ENCODE results near the gene CDH4.

CDH4 gene

GRCh38 chr20:61673152-61673847 lies 421.2 kb downstream of the CDH4 start:
- no peak for DNase-seq (ENCODE audit: low spot score)

DNA sequence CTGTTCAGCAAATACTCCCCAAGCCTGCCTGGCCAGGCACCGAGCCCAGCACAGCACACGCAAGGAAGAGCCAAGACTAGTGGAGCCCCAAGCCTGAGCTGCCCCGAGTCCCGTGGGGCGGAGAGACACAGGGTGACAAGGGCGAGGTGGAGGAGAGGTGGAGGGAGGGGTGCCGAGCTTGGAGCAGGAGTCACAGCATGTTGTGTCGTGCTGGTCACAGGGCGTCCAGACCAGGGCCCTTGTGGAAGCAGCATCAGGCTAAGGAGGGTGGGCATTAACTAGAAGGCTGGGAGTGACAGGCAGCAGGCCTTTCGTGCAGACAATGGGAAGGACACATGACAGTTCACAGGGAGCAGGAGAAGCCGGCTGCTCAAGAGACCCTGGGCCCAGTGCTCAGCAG lies 422.1 kb downstream of the CDH4 start:
- DNase-seq (ENCODE audit: low spot score), result no peak

DNA sequence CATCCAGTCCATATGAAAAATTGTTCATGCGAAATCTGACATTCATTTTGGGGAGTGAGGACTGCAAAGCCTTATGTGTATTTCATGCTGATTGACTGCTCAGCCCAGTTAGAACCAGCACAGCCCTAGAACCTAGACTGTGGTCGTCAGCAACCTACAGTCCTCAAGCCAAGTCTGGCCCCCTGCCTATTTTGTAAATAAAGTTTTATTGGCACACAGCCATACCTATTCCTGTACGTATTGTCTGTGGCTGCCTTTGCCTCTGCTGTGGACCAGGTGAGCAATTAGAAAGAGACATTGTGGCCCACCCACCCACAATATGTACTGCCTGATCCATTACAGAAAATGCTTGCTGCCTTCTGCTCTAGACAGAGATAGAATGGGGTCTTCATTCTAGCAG lies 422.6 kb downstream of the CDH4 start:
- DNase-seq (ENCODE audit: low spot score), result no peak

DNA sequence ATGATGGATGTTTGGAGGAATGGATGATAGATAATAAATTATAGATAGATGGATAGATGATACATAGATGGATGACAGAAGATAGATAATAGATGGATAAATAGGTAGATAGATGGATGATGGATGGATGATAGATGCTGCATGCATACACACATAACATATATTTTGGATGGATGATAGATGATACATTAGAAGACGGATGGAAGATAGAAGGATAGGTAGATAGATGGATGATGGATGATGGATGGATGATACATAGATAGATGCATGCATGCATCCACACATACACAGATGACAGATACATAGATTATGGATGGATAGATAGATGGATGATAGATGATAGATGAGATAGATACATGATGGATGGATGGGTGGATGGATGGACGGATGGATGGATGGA lies 425.9 kb downstream of the CDH4 start:
- no peak for DNase-seq (ENCODE audit: low spot score)

- DNase-seq (ENCODE audit: low spot score), result no peak
These were observed 426.4 kb downstream of the CDH4 start for GRCh38 chr20:61678437-61678836.

DNA sequence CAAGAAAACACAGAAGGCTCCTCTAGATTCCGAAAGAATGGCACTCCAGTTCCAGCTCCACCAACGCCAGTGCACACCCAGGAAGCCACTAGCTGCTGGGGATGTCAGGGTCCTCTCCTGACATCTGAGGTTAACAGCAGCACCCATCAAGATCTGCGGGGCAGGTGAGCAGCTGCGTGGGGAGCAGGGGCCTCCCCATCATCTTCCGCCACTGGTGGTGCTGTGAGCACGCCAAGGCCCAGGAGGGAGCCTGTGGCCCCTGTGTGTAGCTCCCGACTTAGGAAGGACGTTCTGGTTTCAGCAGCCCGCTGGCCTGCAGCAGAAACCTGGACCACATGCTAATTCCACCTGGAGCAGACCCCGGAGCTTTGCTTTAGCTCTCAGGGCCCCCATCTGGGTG lies 427.4 kb downstream of the CDH4 start:
- no peak for DNase-seq (ENCODE audit: low spot score)

DNA sequence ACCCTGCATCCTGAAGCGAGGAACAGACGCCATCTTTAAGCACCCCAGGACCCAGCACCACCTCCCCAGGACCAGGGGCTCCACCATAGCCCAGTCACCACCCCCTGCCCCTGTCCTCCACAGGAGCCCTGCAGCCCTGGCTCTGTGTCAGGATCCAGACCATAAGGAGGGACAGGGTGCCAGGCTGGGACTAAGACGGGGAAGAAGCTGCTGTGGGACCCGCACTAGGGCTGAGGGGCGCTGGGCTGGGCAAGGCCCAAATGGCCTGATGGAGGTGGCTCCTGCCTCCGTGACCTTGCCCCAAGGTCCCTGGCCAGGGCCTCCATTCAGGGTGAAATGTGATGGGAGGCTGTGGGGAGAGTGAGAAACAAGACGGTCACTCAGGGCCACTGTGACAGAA lies 428.0 kb downstream of the CDH4 start:
- no peak for DNase-seq (ENCODE audit: low spot score)

DNA sequence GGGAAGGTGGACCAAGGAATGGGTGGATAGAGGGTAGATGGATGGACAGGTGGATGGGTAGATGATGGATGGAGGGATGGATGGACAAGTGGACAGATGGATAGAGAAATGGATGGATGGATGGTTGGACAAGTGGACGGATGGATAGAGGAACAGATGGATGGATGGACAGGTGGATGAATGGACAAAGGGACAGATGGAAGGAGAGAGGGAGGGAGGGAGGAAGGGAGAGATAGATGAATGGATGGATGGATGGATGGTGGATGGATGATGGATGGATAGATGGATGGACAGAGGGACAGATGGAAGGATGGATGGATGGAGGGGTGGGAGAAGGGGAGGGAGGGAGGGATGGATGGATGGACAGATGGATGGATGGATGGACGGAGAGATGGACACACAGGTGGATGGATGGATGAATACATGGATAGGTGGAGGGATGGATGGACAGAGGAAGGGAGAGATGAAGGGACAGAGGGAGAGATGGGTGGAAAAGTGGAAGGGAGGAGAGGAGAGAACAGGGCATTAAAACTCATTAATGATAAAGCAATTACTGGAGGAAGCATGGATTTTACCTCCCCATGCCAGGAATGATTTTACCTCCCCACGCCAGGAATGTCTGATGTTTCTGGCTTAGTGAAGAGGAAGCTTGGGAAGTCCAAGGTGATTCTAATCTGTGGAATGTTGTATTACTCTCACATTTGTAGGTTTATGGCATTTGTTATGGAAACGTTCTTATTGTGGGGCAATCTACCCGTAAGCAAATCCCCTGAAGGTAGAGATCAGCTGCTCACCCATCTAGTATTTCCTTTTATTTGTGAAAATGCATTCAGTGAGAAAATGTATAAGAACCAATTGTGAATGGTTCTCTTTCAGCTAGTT lies 430.3 kb downstream of the CDH4 start:
- no peak for DNase-seq (ENCODE audit: low spot score)

GRCh38 chr20:61682996-61683681 lies 431.1 kb downstream of the CDH4 start:
- DNase-seq (ENCODE audit: low spot score), result no peak

DNA sequence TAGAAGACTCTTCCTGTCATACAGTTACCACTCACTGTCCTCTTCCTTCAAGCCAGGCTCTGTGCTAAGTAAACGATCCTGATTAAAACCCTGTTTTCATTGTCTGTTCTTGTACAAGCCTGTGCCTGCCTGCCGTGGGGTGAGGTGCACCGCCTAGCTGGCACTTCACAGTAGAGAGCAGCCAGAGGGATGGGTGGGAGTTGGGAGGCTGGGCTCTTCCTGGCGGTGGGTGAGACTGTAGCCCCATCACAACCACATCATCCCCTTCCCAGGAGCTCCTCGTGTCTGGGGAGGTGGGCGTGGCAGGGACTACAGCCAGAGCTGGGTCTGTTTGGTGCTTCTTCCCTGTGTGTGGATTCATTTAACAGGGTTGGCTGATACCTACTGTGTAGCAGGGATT lies 431.7 kb downstream of the CDH4 start:
- no peak for DNase-seq (ENCODE audit: low spot score)

- DNase-seq (ENCODE audit: low spot score), result no peak
These were observed 432.1 kb downstream of the CDH4 start for GRCh38 chr20:61684136-61684535.

GRCh38 chr20:61684583-61685235 lies 432.6 kb downstream of the CDH4 start:
- DNase-seq (ENCODE audit: low spot score), result no peak

DNA sequence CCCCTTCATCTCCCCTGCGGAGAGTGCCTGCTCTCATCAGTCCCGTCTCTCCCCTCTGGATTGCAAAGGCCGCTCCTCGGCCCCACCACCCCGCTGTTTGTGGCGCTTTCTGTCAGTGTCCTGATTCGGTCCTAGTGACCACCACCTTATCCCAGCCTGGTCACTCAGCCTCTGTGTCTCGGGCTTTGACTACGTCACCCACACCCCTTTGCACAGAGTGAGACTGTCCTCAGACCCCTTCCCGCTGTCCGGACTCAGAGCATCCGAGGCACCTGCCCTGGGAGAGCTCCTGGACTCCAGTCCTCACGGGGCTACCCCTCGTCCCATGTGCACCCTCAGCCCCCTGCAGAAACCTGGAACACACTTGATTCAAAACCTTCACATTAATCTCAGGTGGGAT lies 433.4 kb downstream of the CDH4 start:
- no peak for DNase-seq (ENCODE audit: low spot score)

GRCh38 chr20:61686051-61686936 lies 434.2 kb downstream of the CDH4 start:
- no peak for DNase-seq (ENCODE audit: low spot score)

DNA sequence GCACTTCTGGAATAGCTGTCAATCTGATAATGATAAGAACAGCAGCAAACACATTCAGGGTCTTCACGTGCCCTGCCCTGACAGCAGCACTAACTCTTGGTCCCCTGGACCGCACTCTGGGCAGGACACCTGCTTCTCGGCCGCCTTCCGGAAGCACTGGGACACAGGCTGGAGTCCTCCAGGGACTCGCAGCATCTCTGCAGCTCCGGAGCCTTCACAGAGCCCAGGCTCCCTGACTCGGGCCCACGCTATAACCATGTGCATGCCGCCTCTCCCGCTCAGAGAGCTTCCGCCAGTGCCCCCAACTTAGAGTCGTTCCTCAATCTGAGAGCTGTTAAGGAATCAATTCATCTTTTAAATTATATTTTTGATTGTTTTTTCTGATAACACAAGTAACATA lies 436.4 kb downstream of the CDH4 start:
- no peak for DNase-seq (ENCODE audit: low spot score)

DNA sequence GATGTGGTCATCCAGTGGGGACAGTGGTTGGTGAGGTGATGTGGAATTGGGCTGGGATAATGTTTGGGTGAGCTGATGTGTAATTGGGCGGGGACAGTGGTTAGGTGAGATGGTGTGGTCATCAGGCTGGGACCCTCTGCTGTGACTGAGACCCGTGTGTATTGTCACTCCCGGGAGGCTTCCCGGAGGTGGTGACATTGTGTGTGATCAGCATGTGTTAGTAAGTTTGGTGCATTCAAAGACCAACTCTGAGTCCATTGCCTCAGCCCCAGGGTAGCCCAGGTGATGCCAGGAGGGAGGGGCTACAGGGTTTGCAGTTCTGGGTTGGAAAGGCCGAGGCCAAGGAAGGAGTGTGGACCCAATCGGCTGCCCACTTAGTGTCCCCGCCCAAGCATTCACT lies 438.1 kb downstream of the CDH4 start:
- DNase-seq (ENCODE audit: low spot score), result no peak

- no peak for DNase-seq (ENCODE audit: low spot score)
These were observed 439.2 kb downstream of the CDH4 start for GRCh38 chr20:61690993-61691838.

- no peak for DNase-seq (ENCODE audit: low spot score)
These were observed 439.9 kb downstream of the CDH4 start for GRCh38 chr20:61691978-61692377.

DNA sequence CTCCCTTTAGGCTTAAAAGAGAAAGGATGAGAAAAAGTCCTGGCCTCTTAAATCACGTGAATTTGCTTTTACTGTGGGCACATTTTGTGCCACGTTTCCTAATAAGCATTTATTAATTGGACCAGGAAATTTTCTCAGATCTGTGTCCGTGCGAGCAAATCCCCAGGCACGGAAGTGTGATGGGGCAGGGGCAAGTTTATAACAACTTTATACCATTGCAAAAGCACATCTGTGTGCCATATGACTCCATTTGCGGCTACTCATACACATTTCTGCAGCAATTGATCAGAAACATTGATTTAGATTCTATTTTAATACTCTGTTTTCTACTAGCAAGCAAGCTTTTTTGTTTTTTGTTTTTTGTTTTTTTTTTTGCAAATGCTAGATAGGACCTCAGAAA lies 440.4 kb downstream of the CDH4 start:
- no peak for DNase-seq (ENCODE audit: low spot score)

- DNase-seq (ENCODE audit: low spot score), result no peak
These were observed 441.1 kb downstream of the CDH4 start for GRCh38 chr20:61693055-61693600.

Measured in CD4-positive, alpha-beta T cell treated with Interleukin-15 for 4 hours (primary cell).